Mucosa of descending colon (tissue), 3 donors: ENCODE data around the gene ST6GALNAC3. TPM values are rescaled to one million over a fixed set of nuclear protein-coding genes. Genes with fewer than 3 reads are reported as not detected.
"Not testable (repeated sequence)": the region's sequence is repeated elsewhere in the genome, so short reads cannot be mapped to it uniquely, and the experiment has no call there.

Experiments
- ATAC-seq: fragments of 200-7000 bp; cut with Tn5 transposase; one replicate; pipeline ENCODE4 v1.9.1; 2020; ENCODE audit warnings: mild to moderate bottlenecking, moderate library complexity
- DNase-seq, 3 donors: peaks; one replicate each; pipeline ENCODE4 v3.0.0-alpha.2; 2020
- H3K36me3 ChIP-seq: fragments of 200-600 bp; one replicate; pipeline ENCODE4 v1.8.0; 2021; ENCODE audit warnings: low read depth, mild to moderate bottlenecking
- H3K4me1 ChIP-seq: fragments of 200-600 bp; one replicate; pipeline ENCODE4 v1.8.0; 2021; ENCODE audit warnings: low read depth, mild to moderate bottlenecking
- H3K4me3 ChIP-seq: fragments of 200-600 bp; one replicate; pipeline ENCODE4 v1.8.0; 2021; ENCODE audit warnings: mild to moderate bottlenecking
- H3K9me3 ChIP-seq: fragments of 200-600 bp; one replicate; pipeline ENCODE4 v1.8.0; 2021; ENCODE audit warnings: mild to moderate bottlenecking
- intact Hi-C, 2 donors: fragments of 100-400 bp; cut with DNase I in 1 of 2; cut with micrococcal nuclease in 1 of 2; formaldehyde crosslinking; loops; one replicate each; pipeline versions ENCODE4 v1.11.0 to v1.11.1; 2022; cut with DNase I, micrococcal nuclease
- total RNA-seq, 3 donors: library from RNA; stranded (reverse); fragmentation: NEBNext Ultra II Directional in 2 of 3; extraction: Animal tissue kit (Norgen Biotek cat#: 25700) in 2 of 3; gene quantifications; one replicate each; pipeline versions ENCODE4 v1.2.1 to v1.2.4, GENCODE V29; 2021 to 2023
- TF ChIP-seq, protein P1 (sequence below): fragments of 200-600 bp; IDR thresholded peaks from one replicate; pipeline ENCODE4 v1.8.0; 2022; ENCODE audit warnings: antibody characterized with exemption, mild to moderate bottlenecking
- donor health status: DM: no; HTN: no; CAD: no; lungs with moderate emphysema.
- donor health status: DM: no; HTN: no; CAD: no.
- donor health status: DM: no; HTN: yes; CAD: no.

ST6GALNAC3 gene
- total RNA-seq, 3 donors from 2014 or later = 5.4 to 9.0 (median 6.7) TPM

GRCh38 chr1:76644139-76644538 is 569.6 kb downstream of the ST6GALNAC3 start:
- TF ChIP-seq, protein P1, sequence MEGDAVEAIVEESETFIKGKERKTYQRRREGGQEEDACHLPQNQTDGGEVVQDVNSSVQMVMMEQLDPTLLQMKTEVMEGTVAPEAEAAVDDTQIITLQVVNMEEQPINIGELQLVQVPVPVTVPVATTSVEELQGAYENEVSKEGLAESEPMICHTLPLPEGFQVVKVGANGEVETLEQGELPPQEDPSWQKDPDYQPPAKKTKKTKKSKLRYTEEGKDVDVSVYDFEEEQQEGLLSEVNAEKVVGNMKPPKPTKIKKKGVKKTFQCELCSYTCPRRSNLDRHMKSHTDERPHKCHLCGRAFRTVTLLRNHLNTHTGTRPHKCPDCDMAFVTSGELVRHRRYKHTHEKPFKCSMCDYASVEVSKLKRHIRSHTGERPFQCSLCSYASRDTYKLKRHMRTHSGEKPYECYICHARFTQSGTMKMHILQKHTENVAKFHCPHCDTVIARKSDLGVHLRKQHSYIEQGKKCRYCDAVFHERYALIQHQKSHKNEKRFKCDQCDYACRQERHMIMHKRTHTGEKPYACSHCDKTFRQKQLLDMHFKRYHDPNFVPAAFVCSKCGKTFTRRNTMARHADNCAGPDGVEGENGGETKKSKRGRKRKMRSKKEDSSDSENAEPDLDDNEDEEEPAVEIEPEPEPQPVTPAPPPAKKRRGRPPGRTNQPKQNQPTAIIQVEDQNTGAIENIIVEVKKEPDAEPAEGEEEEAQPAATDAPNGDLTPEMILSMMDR = no peak
- ATAC-seq = no peak
- no peak for DNase-seq
- H3K4me1 ChIP-seq = no peaks in the 10 kb centered on the region
- no peaks in the 10 kb centered on the region for H3K36me3 ChIP-seq
- no peak overlapping the region for H3K4me3 ChIP-seq
- H3K9me3 ChIP-seq = no peaks in the 10 kb centered on the region
- intact Hi-C loops = no loop called here

GRCh38 chr1:76652860-76653259 is 578.3 kb downstream of the ST6GALNAC3 start:
- ATAC-seq, H3K4me3 ChIP-seq, intact Hi-C loops, H3K4me1 ChIP-seq, DNase-seq, H3K36me3 ChIP-seq: not testable (repeated sequence)
- H3K9me3 ChIP-seq = peaks cover 10% of the 10 kb centered on the region

- Histone ChIP-seq H3K36me3 (no peaks in the 10 kb centered on the region), H3K4me1 (no peaks in the 10 kb centered on the region), H3K4me3 (no peak overlapping the region), H3K9me3 (no peaks in the 10 kb centered on the region)
- TF ChIP-seq, protein P1 = no peak
- ATAC-seq (peak; percentile 90), DNase-seq (peak in 2 of 3 donors; percentile 25 to 39)
- intact Hi-C loops = no loop called here
Observed at GRCh38 chr1:76657623-76658022, 583.1 kb downstream of the ST6GALNAC3 start.

GRCh38 chr1:76659171-76659940 is 584.8 kb downstream of the ST6GALNAC3 start:
- TF ChIP-seq, protein P1 = no peak
- Histone ChIP-seq H3K4me3 (no peak overlapping the region), H3K9me3 (no peaks in the 10 kb centered on the region), H3K36me3 (no peaks in the 10 kb centered on the region), H3K4me1 (no peaks in the 10 kb centered on the region)
- intact Hi-C loops = no loop called here
- no peak for DNase-seq
- no peak for ATAC-seq

DNA sequence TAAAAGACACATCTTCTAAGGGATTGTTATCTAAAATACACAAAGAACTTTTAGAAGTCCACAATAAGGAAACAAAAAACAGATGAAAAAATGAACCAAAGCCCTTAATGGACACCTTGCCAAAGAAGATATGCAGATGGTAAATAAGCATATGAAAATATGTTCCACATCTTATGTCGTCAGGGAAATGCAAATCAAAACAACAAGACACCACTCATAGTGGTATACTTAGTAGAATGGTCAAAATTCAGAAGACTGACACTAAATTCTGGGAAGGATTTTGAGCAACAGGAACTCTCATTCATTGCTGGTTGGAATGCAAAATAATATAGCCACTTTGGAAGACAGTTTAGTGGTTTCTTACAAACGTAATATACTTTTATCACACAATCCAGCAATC is 587.0 kb downstream of the ST6GALNAC3 start:
- DNase-seq (no peak), ATAC-seq (no peak)
- intact Hi-C loops = no loop called here
- TF ChIP-seq, protein P1 = no peak
- no peaks in the 10 kb centered on the region for H3K9me3 ChIP-seq
- no peak overlapping the region for H3K4me3 ChIP-seq
- no peaks in the 10 kb centered on the region for H3K4me1 ChIP-seq
- no peaks in the 10 kb centered on the region for H3K36me3 ChIP-seq

- Histone ChIP-seq H3K4me1 (no peaks in the 10 kb centered on the region), H3K9me3 (no peaks in the 10 kb centered on the region), H3K36me3 (no peaks in the 10 kb centered on the region), H3K4me3 (no peak overlapping the region)
- intact Hi-C loops = no loop called here
- peak; percentile 47 to 63 (median 56) for DNase-seq
- ATAC-seq = peak; percentile 89
- TF ChIP-seq, protein P1 = no peak
Observed at GRCh38 chr1:76666499-76666898, 592.0 kb downstream of the ST6GALNAC3 start.
